ENCODE measurements around the gene SLC25A36.

Gene SLC25A36

GRCh38 chr3:141021261-141021660 is 79.6 kb downstream of the SLC25A36 start:
- H3K27ac ChIP-seq (ENCODE audit: low read depth, low read length) = no peak overlapping the region
- no peak overlapping the region for H4K8ac ChIP-seq (ENCODE audit: low read depth, low read length)
- H3K14ac ChIP-seq (ENCODE audit: low read length) = no peak overlapping the region
- no peaks in the 10 kb centered on the region for H3K4me1 ChIP-seq (ENCODE audit: control insufficient read depth in 1 of 2, insufficient read depth in 2 of 2, low read length in 2 of 2)
- H3K79me2 ChIP-seq (ENCODE audit: control insufficient read depth, insufficient read depth, low read length, poor library complexity) = no peaks in the 10 kb centered on the region
- no peak overlapping the region for H2BK12ac ChIP-seq (ENCODE audit: low read length)
- H3K18ac ChIP-seq (ENCODE audit: low read length) = no peak overlapping the region
- H2BK120ac ChIP-seq (ENCODE audit: insufficient read depth, low read length, poor library complexity) = no peak overlapping the region
- no peak overlapping the region for H4K12ac ChIP-seq (ENCODE audit: low read depth, low read length)
- DNase-seq = no peak
- H4K91ac ChIP-seq (ENCODE audit: low read depth, low read length) = no peak overlapping the region
- WGBS (ENCODE audit: extremely low coverage, insufficient coverage, insufficient read length) = no CpG with 5 or more reads among the region's 4 CpGs
- H2BK5ac ChIP-seq (ENCODE audit: low read depth, low read length, poor library complexity) = no peak overlapping the region
- no peaks in the 10 kb centered on the region for H3K36me3 ChIP-seq (ENCODE audit: control insufficient read depth in 1 of 2, insufficient read depth in 2 of 2, low read length in 2 of 2)
- no peaks in the 10 kb centered on the region for H3K9me3 ChIP-seq (ENCODE audit: insufficient read depth, low read depth, low read length)
- H2AK5ac ChIP-seq (ENCODE audit: low read length) = no peak overlapping the region
- no peak overlapping the region for H3K4me2 ChIP-seq (ENCODE audit: low read length)
- H3K9ac ChIP-seq (ENCODE audit: low read length) = no peak overlapping the region
- no peak overlapping the region for H2AFZ ChIP-seq (ENCODE audit: insufficient read depth, low read length, poor library complexity)
- H3K23ac ChIP-seq (ENCODE audit: low read length) = no peak overlapping the region
- H3K4me3 ChIP-seq (ENCODE audit: low read depth, low read length) = no peak overlapping the region
- no peaks in the 10 kb centered on the region for H3K79me1 ChIP-seq (ENCODE audit: low read length)
- no peak overlapping the region for H3K4ac ChIP-seq (ENCODE audit: low read depth, low read length)
- H3K27me3 ChIP-seq (ENCODE audit: insufficient read depth, low read length) = no peaks in the 10 kb centered on the region

All from trophoblast cell (in vitro differentiated cells and primary cell).